H1 (cell line): Measurements from ENCODE around the gene SERPINA12. TPM values are rescaled to one million over a fixed set of nuclear protein-coding genes. Genes with fewer than 3 reads are reported as not detected.

Source experiments
- CTCF ChIA-PET: fragments of 300-600 bp; sonication (Branson Sonifier 250); formaldehyde crosslinking; loops from one replicate; lab custom pipeline; 2021; ENCODE audit not compliant: partially characterized antibody; lab: Charles Lee
- POLR2A ChIA-PET: fragments of 300-600 bp; sonication (Branson Sonifier 250); formaldehyde crosslinking; loops from one replicate; lab custom pipeline; 2021; ENCODE audit warnings: inconsistent platforms; ENCODE audit not compliant: partially characterized antibody; lab: Charles Lee
- DNase-seq, 2 experiments: peaks; one replicate each; pipeline versions ENCODE4 v3.0.0 to v3.0.0-alpha.2; 2010 to 2022; ENCODE audit warnings: low spot score in 2 of 2, low read depth in 1 of 2, mixed read lengths in 1 of 2
- FAIRE-seq: peaks from 2 replicates; lab custom pipeline; 2011; peaks lifted over from hg19 to GRCh38; lab: Jason Lieb, UNC
- H2AFZ ChIP-seq: 2 replicates; pipeline ENCODE4 v1.8.1; 2012; ENCODE audit warnings: low read length, inconsistent platforms
- H2AK5ac ChIP-seq: 2 replicates; pipeline ENCODE4 v1.6.1; 2013; ENCODE audit warnings: low read depth, low read length
- H2BK120ac ChIP-seq: replicated peaks from 2 replicates; pipeline ENCODE3; 2013; ENCODE audit warnings: low read depth, low read length, inconsistent platforms
- H2BK12ac ChIP-seq: 2 replicates; pipeline ENCODE4 v1.6.1; 2013; ENCODE audit warnings: low read depth, low read length
- H2BK15ac ChIP-seq: 2 replicates; pipeline ENCODE4 v1.6.1; 2013; ENCODE audit warnings: low read length
- H2BK20ac ChIP-seq: 2 replicates; pipeline ENCODE4 v1.6.1; 2013; ENCODE audit warnings: low read length
- H2BK5ac ChIP-seq: 2 replicates; pipeline ENCODE4 v1.6.1; 2013; ENCODE audit warnings: low read depth, low read length
- H3K14ac ChIP-seq: 2 replicates; pipeline ENCODE4 v1.6.1; 2013; ENCODE audit warnings: inconsistent platforms; ENCODE audit not compliant: insufficient read length
- H3K18ac ChIP-seq: 2 replicates; pipeline ENCODE4 v1.6.1; 2013; ENCODE audit warnings: low read length; ENCODE audit errors: extremely low read depth
- H3K23ac ChIP-seq: 2 replicates; pipeline ENCODE4 v1.6.1; 2013; ENCODE audit warnings: inconsistent platforms; ENCODE audit not compliant: insufficient read length
- H3K23me2 ChIP-seq: 2 replicates; pipeline ENCODE4 v1.6.1; 2013; ENCODE audit warnings: low read depth, low read length
- H3K27ac ChIP-seq: 2 replicates; pipeline ENCODE4 v1.6.1; 2011; ENCODE audit warnings: low read depth, low read length, inconsistent platforms
- H3K27me3 ChIP-seq, 4 experiments: replicated peaks in 1 of 4; 1 replicate in 1 of 4; 2 replicates in 3 of 4; pipeline versions ENCODE4 v1.6.1 to v1.8.1; 2011 to 2013; ENCODE audit warnings: low read length in 3 of 4, mild to moderate bottlenecking in 3 of 4, inconsistent platforms in 2 of 4, mixed read lengths in 2 of 4, moderate library complexity in 1 of 4; ENCODE audit not compliant: control insufficient read depth in 3 of 4, insufficient read depth in 3 of 4; ENCODE audit errors: extremely low read depth in 1 of 4
- H3K36me3 ChIP-seq, 4 experiments: 2 replicates each; pipeline versions ENCODE4 v1.6.1 to v1.8.1; 2011 to 2013; ENCODE audit warnings: mild to moderate bottlenecking in 4 of 4, low read length in 3 of 4, moderate library complexity in 2 of 4, control low read depth in 1 of 4, inconsistent platforms in 1 of 4; ENCODE audit not compliant: insufficient read depth in 4 of 4, control insufficient read depth in 2 of 4
- H3K4ac ChIP-seq: replicated peaks from 2 replicates; pipeline ENCODE3; 2013; ENCODE audit warnings: low read length, low read depth, mixed read lengths, inconsistent platforms; ENCODE audit not compliant: insufficient read length
- H3K4me1 ChIP-seq, 4 experiments: replicated peaks in 1 of 4; 1 replicate in 1 of 4; 2 replicates in 3 of 4; pipeline versions ENCODE4 v1.6.1 to v1.8.1; 2011 to 2013; ENCODE audit warnings: low read length in 3 of 4, inconsistent platforms in 2 of 4, mixed read lengths in 1 of 4; ENCODE audit not compliant: insufficient read depth in 4 of 4, control insufficient read depth in 3 of 4
- H3K4me2 ChIP-seq, 2 experiments: 2 replicates each; pipeline versions ENCODE4 v1.6.1 to v1.8.1; 2011 to 2013; ENCODE audit warnings: low read depth in 2 of 2, low read length in 2 of 2, control low read depth in 1 of 2, inconsistent platforms in 1 of 2, mild to moderate bottlenecking in 1 of 2; ENCODE audit not compliant: insufficient read depth in 1 of 2
- H3K4me3 ChIP-seq, 4 experiments: fragments of 200-600, 300-600 bp in 1 of 4; sonication (generic), shearing (Covaris generic), sonication (Bioruptor Twin) in 1 of 4; 2 replicates each; pipeline versions ENCODE4 v1.5.1 to v1.8.1; 2011 to 2016; ENCODE audit warnings: low read length in 4 of 4, low read depth in 3 of 4, control low read depth in 2 of 4, inconsistent platforms in 2 of 4, mild to moderate bottlenecking in 2 of 4, mixed read lengths in 1 of 4, moderate library complexity in 1 of 4; ENCODE audit not compliant: insufficient read depth in 2 of 4; ENCODE audit errors: extremely low read depth in 1 of 4
- H3K56ac ChIP-seq: replicated peaks from 2 replicates; pipeline ENCODE3; 2013; ENCODE audit warnings: low read depth, mild to moderate bottlenecking, mixed read lengths, low read length, inconsistent platforms; ENCODE audit not compliant: insufficient read length
- H3K79me1 ChIP-seq: 2 replicates; pipeline ENCODE4 v1.6.1; 2013; ENCODE audit warnings: low read depth, low read length, control low read depth
- H3K79me2 ChIP-seq, 2 experiments: 2 replicates each; pipeline versions ENCODE4 v1.6.1 to v1.8.1; 2012 to 2013; ENCODE audit warnings: low read length in 2 of 2, mild to moderate bottlenecking in 2 of 2, inconsistent platforms in 1 of 2; ENCODE audit not compliant: insufficient read depth in 2 of 2, control insufficient read depth in 1 of 2
- H3K9ac ChIP-seq, 4 experiments: replicated peaks in 1 of 4; 1 replicate in 1 of 4; 2 replicates in 3 of 4; pipeline versions ENCODE4 v1.6.1 to v1.8.1; 2011 to 2013; ENCODE audit warnings: low read depth in 3 of 4, low read length in 3 of 4, control low read depth in 2 of 4, mild to moderate bottlenecking in 2 of 4, moderate library complexity in 2 of 4, inconsistent platforms in 1 of 4; ENCODE audit errors: extremely low read depth in 1 of 4
- H3K9me3 ChIP-seq, 2 experiments: 2 replicates each; pipeline versions ENCODE4 v1.6.1 to v1.8.1; 2012 to 2013; ENCODE audit warnings: mild to moderate bottlenecking in 2 of 2, moderate library complexity in 2 of 2, control low read depth in 1 of 2, inconsistent platforms in 1 of 2, low read depth in 1 of 2, low read length in 1 of 2, mixed read lengths in 1 of 2; ENCODE audit not compliant: insufficient read depth in 2 of 2
- H4K20me1 ChIP-seq, 2 experiments: replicated peaks in 1 of 2; 2 replicates each; pipeline versions ENCODE3 to v1.8.1; 2011 to 2013; ENCODE audit warnings: inconsistent platforms in 2 of 2, low read length in 2 of 2, mild to moderate bottlenecking in 1 of 2; ENCODE audit not compliant: insufficient read depth in 2 of 2, control insufficient read depth in 1 of 2
- H4K5ac ChIP-seq: 2 replicates; pipeline ENCODE4 v1.6.1; 2013; ENCODE audit warnings: low read length, low read depth, mixed read lengths, inconsistent platforms; ENCODE audit not compliant: insufficient read length
- H4K8ac ChIP-seq: 2 replicates; pipeline ENCODE4 v1.8.0; 2013; ENCODE audit warnings: mild to moderate bottlenecking, moderate library complexity, low read length, inconsistent platforms; ENCODE audit not compliant: insufficient read depth; ENCODE audit errors: extremely low read depth
- H4K91ac ChIP-seq: replicated peaks from 2 replicates; pipeline ENCODE3; 2013; ENCODE audit warnings: low read length, mixed read lengths, inconsistent platforms; ENCODE audit not compliant: insufficient read length
- RNF2 ChIP-seq: fragments of 200-900, 300-1000 bp; sonication (generic); IDR thresholded peaks from 2 replicates; pipeline ENCODE4 v1.7.1; 2016; ENCODE audit warnings: borderline replicate concordance, low read depth, mild to moderate bottlenecking, antibody characterized with exemption, low read length; ENCODE audit not compliant: poor library complexity, severe bottlenecking; ENCODE audit errors: missing control alignments
- WGBS, 2 experiments: shearing (Covaris generic) in 1 of 2; methylation state at CpG; one replicate each; pipeline versions ENCODE4 v1.1.6 to v1.1.7; 2013 to 2015; ENCODE audit warnings: low lambda C conversion rate in 2 of 2, mixed read lengths in 2 of 2, inconsistent platforms in 1 of 2, low coverage in 1 of 2, missing lambda C conversion rate in 1 of 2; ENCODE audit not compliant: insufficient replicate concordance in 2 of 2, insufficient coverage in 1 of 2, insufficient read length in 1 of 2; ENCODE audit errors: extremely low coverage in 1 of 2, missing lambda C conversion rate in 1 of 2; 5-methylcytosine and 5-hydroxymethylcytosine counted together
- polyA plus RNA-seq, 7 experiments: library from polyadenylated mRNA; depleted of rRNA in 3 of 7; stranded (reverse) in 5 of 7; unstranded in 2 of 7; fragments of >200 nt in 5 of 7; fragments of 200-250 nt in 2 of 7; gene quantifications; 1 replicate in 5 of 7; 2 replicates in 1 of 7; 4 replicates in 1 of 7; pipeline versions ENCODE4 v1.2.1 to v1.2.3, GENCODE V29; 2011 to 2013; ENCODE audit warnings: missing spikeins in 2 of 7, mixed read lengths in 2 of 7
- total RNA-seq: library from RNA; stranded (reverse); fragmentation: NEBNext Ultra II Directional; extraction: Animal tissue kit (Norgen Biotek cat#: 25700); gene quantifications from 2 replicates; pipeline ENCODE4 v1.2.1, GENCODE V29; 2021

The SERPINA12 gene
- total and polyA plus RNA-seq, 2 of the 8 experiments (the other 6 are each of a cell fraction or from before 2014, with no cell fraction given) = not detected

DNA sequence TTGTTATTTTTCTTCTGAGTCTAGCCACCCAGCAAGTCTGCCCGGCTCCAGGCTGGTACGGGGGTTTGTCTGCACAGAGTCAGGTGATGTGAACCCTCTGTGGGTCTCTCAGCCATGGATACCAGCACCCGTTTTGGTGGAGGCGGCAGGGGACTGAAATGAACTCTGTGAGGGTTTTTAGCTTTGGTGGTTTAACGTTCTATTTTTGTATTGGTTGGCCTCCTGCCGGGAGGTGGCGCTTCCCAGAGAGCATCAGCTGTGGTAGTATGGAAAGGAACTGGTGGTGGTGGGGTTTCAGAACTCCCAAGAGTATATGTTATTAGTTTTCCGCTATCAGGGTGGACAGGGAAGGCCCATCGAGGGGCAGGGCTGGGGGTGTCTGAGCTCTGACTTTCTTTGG lies 46.7 kb upstream of the SERPINA12 start:
- H3K27ac ChIP-seq = no peak overlapping the region
- H3K23me2 ChIP-seq = no peaks in the 10 kb centered on the region
- ChIA-PET CTCF (interaction anchor here (0.6 kb wide), 1 partner anchor 1358 kb away, joined by 4 read pairs; no protein-coding TSS in a partner anchor), POLR2A (no interaction called here)
- H4K91ac ChIP-seq = no peak overlapping the region
- H2BK120ac ChIP-seq = no peak overlapping the region
- no peak overlapping the region for H3K4me3 ChIP-seq
- H3K9ac ChIP-seq = no peak overlapping the region
- H3K4me1 ChIP-seq = no peaks in the 10 kb centered on the region
- H3K18ac ChIP-seq = no peak overlapping the region
- no peak for FAIRE-seq
- H3K56ac ChIP-seq = no peak overlapping the region
- no peak overlapping the region for H3K23ac ChIP-seq
- H3K4ac ChIP-seq = no peak overlapping the region
- H4K5ac ChIP-seq = no peak overlapping the region
- H2BK5ac ChIP-seq = no peak overlapping the region
- no peak overlapping the region for H3K4me2 ChIP-seq
- H3K14ac ChIP-seq = no peak overlapping the region
- H2AFZ ChIP-seq = no peak overlapping the region
- no peaks in the 10 kb centered on the region for H3K79me1 ChIP-seq
- 93% methylated on average over 9 of the region's 9 CpGs; no CpG with 5 or more reads in 1 of the 2 experiments for WGBS, 2 experiments
- no peak for DNase-seq
- H2AK5ac ChIP-seq = no peak overlapping the region
- no peaks in the 10 kb centered on the region for H3K36me3 ChIP-seq
- no peaks in the 10 kb centered on the region for H3K9me3 ChIP-seq
- no peaks in the 10 kb centered on the region for H3K79me2 ChIP-seq
- H2BK20ac ChIP-seq = no peak overlapping the region
- H2BK15ac ChIP-seq = no peak overlapping the region
- H2BK12ac ChIP-seq = no peak overlapping the region
- H4K8ac ChIP-seq = no peak overlapping the region
- H3K27me3 ChIP-seq = no peaks in the 10 kb centered on the region
- no peaks in the 10 kb centered on the region for H4K20me1 ChIP-seq
- no peak for TF ChIP-seq RNF2
